HG03045 (cell line): ENCODE measurements around the gene SMIM38.

Source experiments
- ATAC-seq: cut with Tn5 transposase; IDR thresholded peaks from one replicate; pipeline ENCODE4 v1.9.1; 2021; ENCODE audit warnings: mild to moderate bottlenecking, moderate library complexity; ENCODE audit not compliant: unreplicated experiment

Gene SMIM38

GRCh38 chr11:69200331-69201065 is 44.8 kb downstream of the SMIM38 start:
- ATAC-seq: no peak

GRCh38 chr11:69201066-69201365 is 45.3 kb downstream of the SMIM38 start:
- no peak for ATAC-seq

GRCh38 chr11:69201764-69202370 is 46.1 kb downstream of the SMIM38 start:
- ATAC-seq: no peak

GRCh38 chr11:69202511-69203221 is 46.9 kb downstream of the SMIM38 start:
- no peak for ATAC-seq

- ATAC-seq: no peak
These were observed 47.6 kb downstream of the SMIM38 start for GRCh38 chr11:69203381-69203780.

GRCh38 chr11:69203901-69204245 is 48.1 kb downstream of the SMIM38 start:
- ATAC-seq: no peak

- ATAC-seq: no peak
These were observed 48.7 kb downstream of the SMIM38 start for GRCh38 chr11:69204246-69204940.

- no peak for ATAC-seq
These were observed 49.4 kb downstream of the SMIM38 start for GRCh38 chr11:69204941-69205742.
